GM15510 (cell line): ENCODE measurements around the gene SLC25A11.
A peak's percentile ranks its signal among the peaks of the same experiment; 100 is the strongest.

Experiments used
- POLR2A ChIP-seq: IDR thresholded peaks from 3 replicates; pipeline ENCODE4 v1.6.1; 2011; ENCODE audit warnings: borderline replicate concordance; ENCODE audit not compliant: insufficient read length; ENCODE audit errors: extremely low read depth

The SLC25A11 gene, protein sequence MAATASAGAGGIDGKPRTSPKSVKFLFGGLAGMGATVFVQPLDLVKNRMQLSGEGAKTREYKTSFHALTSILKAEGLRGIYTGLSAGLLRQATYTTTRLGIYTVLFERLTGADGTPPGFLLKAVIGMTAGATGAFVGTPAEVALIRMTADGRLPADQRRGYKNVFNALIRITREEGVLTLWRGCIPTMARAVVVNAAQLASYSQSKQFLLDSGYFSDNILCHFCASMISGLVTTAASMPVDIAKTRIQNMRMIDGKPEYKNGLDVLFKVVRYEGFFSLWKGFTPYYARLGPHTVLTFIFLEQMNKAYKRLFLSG

DNA sequence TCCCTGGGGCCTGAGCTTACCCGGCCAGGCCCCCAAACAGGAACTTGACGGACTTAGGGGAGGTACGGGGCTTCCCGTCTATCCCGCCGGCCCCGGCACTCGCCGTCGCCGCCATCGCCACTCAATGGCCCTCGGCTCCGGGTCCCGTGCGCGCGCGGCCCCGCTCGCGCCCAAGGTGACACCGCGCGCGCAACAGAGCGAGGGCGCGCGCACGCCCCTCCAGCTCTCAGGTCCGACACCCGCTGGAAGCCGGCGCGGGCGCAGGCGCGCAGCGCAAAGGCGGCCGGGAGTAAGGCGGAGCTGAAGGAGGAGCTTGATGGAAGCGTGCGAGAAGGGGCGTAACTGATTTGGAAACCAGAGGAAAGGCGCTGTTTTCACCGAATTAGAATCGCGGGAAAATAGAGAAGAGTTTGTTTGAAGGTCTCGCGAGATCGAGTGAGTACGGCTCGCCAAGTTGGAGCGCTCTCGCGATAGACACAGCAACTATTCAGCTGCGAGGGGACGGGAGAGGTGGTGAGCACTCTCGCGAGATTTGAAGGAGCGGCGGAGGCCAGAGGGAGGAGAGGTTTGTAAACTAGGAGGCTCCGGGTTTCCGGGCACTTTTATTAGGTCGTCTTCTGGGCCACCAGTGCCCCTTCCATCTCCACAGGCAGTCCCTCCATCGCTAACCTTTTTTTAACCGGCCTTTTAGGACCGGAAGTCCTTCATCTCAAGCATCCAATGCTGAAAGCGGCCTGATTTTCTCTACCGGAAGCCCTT is at the start of gene SLC25A11, which contains the start of gene RNF167:
Gene SLC25A11 (minus strand): TSS at position 251 of the 759 bp plus-strand sequence. CDS start 136 bp downstream, at position 115.
Gene RNF167 (plus strand): TSS at position 473 of the 759 bp plus-strand sequence. CDS start 642 bp downstream, outside the sequence.
- peak; percentile 97 for TF ChIP-seq POLR2A

- no peak for TF ChIP-seq POLR2A
Observed at GRCh38 chr17:4987767-4988567, 48.1 kb upstream of the SLC25A11 start.

DNA sequence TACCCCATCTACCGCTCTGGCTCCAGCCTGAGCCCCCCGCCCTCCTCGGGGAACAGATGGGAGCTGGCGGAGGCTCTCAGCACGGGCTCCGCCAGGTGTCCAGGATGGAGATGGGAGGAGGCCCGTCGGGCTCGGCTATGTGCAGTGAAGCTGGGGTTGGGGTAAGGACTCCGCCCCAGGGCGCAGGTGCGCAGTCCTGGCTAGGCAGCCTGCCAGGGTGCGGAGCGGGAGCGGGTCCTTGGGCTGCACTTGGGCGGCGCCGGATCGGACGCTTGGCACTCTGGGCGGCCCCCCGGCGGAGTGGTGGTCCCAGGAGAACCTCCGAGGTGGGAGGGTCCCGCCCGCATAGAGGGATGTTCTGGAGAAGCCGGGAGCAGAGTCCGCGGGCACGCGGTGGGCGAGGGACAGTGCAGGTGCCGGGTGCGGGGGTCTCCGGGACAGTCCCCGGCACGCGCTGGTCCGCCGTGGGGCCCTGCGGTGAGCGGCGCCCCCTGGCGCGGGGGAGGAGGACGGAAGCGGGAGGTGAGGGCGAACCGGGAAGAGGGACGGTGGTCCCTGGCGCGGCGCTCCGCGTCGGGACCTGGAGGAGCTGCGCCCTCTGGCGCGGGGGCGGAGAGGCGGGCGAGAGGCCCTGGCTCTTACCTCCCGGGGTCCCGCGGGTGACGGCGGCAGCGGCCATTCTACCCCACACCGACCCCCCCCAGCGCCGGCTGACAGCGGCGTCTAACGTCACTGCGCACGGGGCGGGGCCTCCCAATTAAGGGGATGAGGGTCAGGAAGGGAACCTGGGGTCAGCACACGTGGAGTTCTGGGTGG is 47.3 kb upstream of the SLC25A11 start, which contains the start of gene CAMTA2:
Gene CAMTA2 (minus strand): TSS at position 725 of the 816 bp plus-strand sequence. CDS start 1,453 bp downstream, outside the sequence.
- peak; percentile 61 for TF ChIP-seq POLR2A

- TF ChIP-seq POLR2A = no peak
Observed at GRCh38 chr17:4986403-4986802, 46.6 kb upstream of the SLC25A11 start.

DNA sequence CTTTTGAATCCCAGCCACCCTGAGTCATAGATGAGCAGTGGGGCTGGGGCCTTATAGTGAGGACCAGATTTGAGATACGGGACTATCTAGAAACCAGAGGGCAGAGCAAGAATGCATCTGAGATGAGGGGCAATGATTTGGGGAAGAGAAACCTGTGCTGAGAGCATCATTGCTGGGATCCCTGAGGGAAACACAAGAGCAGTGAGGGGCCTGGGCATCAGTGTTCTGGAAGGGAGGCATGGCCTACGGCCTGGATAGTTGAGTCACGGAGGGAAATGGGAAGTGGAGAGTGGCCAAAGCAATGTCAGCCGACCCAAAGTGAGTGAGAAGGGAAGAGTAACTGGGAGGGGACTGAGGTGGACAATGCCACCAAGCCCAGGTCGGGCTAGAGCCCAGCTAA is 42.5 kb upstream of the SLC25A11 start:
- TF ChIP-seq POLR2A = no peak

- no peak for TF ChIP-seq POLR2A
Observed at GRCh38 chr17:4980644-4981216, 40.9 kb upstream of the SLC25A11 start.

- no peak for TF ChIP-seq POLR2A
Observed at GRCh38 chr17:4978726-4979125, 38.9 kb upstream of the SLC25A11 start.

- TF ChIP-seq POLR2A = no peak
Observed at GRCh38 chr17:4974115-4974670, 34.3 kb upstream of the SLC25A11 start.

DNA sequence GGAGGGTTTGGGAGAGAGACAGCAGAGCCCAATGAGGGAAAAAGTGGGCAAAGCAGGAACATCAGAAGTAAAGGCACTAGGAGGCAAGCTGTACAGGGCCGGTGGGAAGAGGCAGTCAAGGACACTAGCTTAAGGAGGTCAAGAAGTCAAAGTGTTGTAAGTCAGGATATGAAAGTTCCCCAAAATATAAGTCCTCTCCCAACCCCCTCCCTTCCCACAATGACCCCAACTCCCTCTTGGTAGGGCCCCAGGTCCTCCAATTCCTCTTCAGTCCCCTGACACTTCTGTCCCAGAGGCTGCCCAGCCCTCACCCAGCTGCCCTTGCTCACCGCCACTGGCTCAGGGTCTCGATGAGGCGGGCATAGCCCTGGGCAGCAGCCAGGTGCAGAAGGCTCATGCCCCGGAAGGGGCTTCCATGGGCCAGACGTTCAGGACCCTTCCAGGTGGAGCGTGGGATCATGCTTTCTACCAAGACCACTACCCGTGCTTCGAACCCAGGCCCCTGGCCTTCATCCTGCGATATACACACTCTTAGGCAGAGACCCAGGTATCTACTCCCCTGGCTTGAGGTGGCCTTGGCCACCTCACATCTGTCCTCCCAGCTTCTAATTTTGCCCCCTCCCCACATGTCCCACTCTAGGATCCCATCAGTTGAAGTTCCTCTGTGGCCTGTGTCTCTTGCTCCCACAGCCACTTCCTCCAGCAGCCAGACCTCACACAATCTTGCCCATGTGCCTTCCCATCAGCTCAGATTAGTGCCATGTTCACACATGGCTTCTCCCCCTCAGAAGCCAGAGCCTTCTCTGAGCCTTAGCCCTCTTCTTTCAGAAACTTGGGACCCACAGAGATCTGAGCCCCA is 33.6 kb upstream of the SLC25A11 start:
- no peak for TF ChIP-seq POLR2A

DNA sequence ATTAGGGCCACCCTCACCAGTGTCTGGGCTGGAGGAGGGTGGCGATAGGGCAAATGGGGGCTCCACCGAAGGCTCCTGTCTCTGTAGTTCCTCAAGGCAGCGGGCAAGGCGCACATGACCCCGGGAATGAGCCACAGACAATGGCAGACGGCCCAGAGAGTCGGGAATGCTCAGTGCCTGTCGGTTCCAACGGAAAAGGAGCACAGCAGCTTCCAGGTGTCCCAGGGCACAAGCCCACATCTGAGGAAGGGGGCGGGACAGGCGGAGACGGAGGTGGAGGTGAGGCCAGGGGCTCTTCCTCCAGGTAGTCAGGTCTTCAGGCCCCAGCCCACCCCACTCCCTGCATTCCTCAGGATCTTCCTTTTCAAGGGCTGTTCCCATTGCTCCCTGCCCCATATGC is 32.9 kb upstream of the SLC25A11 start:
- no peak for TF ChIP-seq POLR2A

GRCh38 chr17:4972322-4972721 is 32.5 kb upstream of the SLC25A11 start:
- no peak for TF ChIP-seq POLR2A

DNA sequence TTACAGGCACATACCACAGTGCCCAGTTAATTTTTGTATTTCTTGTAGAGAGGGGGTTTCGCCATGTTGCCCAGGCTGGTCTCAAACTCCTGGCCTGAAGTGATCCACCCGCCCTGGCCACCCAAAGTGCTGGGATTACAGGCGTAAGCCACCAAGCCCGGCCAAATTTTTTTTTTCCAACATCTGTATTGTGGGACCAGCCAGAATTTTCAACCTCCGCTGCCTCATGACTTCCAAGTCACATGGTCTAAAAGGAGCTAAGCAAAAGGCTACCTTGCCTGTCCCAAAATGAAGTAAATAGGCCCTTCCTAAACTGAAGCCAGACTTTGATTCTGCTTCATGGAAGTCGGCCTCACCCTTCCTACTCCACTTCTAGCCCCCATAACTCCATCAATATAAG is 32.0 kb upstream of the SLC25A11 start:
- no peak for TF ChIP-seq POLR2A
